ENCODE data around the gene SNRPB. TPM values are rescaled to one million over a fixed set of nuclear protein-coding genes. Genes with fewer than 3 reads are reported as not detected.

The SNRPB gene
- polyA plus RNA-seq, 3 donors = 136 to 213 (median 183) TPM

DNA sequence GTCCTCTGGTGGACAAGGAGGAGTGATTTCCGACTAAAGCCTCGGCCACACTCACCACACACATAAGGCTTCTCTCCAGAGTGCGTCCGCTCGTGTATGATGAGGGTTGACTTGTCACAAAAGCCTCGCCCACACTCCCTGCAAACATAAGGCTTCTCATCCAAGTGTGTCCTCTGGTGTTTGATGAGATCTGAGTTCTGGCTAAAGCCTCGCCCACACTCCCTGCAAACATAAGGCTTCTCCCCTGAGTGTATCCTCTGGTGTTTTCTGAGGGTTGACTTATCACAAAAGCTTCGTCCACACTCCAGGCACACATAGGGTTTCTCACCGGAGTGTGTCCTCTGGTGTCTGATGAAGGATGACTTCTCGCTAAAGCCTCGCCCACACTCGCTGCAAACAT, 12.9 kb upstream of the SNRPB start:
- no peak overlapping the region for H3K27ac Mint-ChIP-seq
- peaks cover 28 to 81% of the 10 kb centered on the region in 2 donors for H3K36me3 ChIP-seq (replicated peaks in 1 of 2; ENCODE audit: control insufficient read depth in 1 of 2, insufficient read depth in 2 of 2, low read length in 2 of 2)

DNA sequence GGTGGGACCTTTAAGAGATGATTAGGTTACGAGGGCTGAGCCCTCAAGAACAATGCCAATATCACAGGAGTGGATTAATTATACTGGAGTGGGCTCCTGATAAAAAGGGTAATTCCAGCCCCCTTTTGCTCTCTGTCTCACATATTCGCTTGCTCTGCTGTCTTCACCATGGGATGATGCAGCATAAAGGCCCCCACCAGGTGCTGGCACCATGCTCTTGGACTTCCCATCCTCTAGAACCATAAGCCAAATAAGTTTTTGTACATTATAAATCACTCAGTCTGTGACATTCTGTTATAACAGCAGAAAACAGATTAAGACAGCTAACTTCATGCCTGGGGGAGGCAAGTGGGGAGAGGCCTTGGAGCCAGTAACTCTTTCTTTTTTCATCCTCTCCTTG, 9.8 kb upstream of the SNRPB start:
- no CpG with 5 or more reads among the region's 2 CpGs for WGBS (ENCODE audit: insufficient coverage)
- Histone ChIP-seq H4K20me1 (ENCODE audit: insufficient read depth, low read length) (no peaks in the 10 kb centered on the region), H3K79me2 (ENCODE audit: insufficient read depth, low read length) (no peaks in the 10 kb centered on the region), H3K9me3 (replicated peaks in 1 of 2; ENCODE audit: control insufficient read depth in 1 of 2, insufficient read depth in 1 of 2, low read length in 2 of 2) (peaks cover 4 to 5% of the 10 kb centered on the region in 2 donors), H3K4me3 (replicated peaks in 1 of 3; ENCODE audit: low read depth in 2 of 3, low read length in 3 of 3) (no peak overlapping the region), H3K9ac (ENCODE audit: insufficient read depth, low read length, poor library complexity, severe bottlenecking) (no peak overlapping the region), H3K36me3 (replicated peaks in 1 of 2; ENCODE audit: control insufficient read depth in 1 of 2, insufficient read depth in 2 of 2, low read length in 2 of 2) (peaks cover 11 to 52% of the 10 kb centered on the region in 2 donors), H2AFZ (ENCODE audit: insufficient read depth, low read depth, low read length, poor library complexity, severe bottlenecking) (no peak overlapping the region), H3K4me1 (ENCODE audit: control insufficient read depth in 1 of 2, insufficient read depth in 2 of 2, low read length in 2 of 2) (no peaks in the 10 kb centered on the region), H3K27ac (ENCODE audit: low read depth in 1 of 2, low read length in 2 of 2) (no peak overlapping the region), H3K27me3 (ENCODE audit: control insufficient read depth in 2 of 2, insufficient read depth in 2 of 2, low read length in 2 of 2) (no peaks in the 10 kb centered on the region), H3K4me2 (replicated peaks; ENCODE audit: extremely low read depth, low read length, poor library complexity, severe bottlenecking) (no peak overlapping the region)
- TF ChIP-seq, protein P1, sequence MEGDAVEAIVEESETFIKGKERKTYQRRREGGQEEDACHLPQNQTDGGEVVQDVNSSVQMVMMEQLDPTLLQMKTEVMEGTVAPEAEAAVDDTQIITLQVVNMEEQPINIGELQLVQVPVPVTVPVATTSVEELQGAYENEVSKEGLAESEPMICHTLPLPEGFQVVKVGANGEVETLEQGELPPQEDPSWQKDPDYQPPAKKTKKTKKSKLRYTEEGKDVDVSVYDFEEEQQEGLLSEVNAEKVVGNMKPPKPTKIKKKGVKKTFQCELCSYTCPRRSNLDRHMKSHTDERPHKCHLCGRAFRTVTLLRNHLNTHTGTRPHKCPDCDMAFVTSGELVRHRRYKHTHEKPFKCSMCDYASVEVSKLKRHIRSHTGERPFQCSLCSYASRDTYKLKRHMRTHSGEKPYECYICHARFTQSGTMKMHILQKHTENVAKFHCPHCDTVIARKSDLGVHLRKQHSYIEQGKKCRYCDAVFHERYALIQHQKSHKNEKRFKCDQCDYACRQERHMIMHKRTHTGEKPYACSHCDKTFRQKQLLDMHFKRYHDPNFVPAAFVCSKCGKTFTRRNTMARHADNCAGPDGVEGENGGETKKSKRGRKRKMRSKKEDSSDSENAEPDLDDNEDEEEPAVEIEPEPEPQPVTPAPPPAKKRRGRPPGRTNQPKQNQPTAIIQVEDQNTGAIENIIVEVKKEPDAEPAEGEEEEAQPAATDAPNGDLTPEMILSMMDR (IDR thresholded peaks at IDR 0.05) = no peak
- no peak overlapping the region for H3K4me3 Mint-ChIP-seq
- DNase-seq = no peak
- no peaks in the 10 kb centered on the region for H3K4me1 Mint-ChIP-seq
- intact Hi-C loops (cut with micrococcal nuclease) = no loop called here
- H3K27me3 Mint-ChIP-seq (ENCODE audit: low read depth in 3 of 3) = peaks cover 0 to 1% (median 0%) of the 10 kb centered on the region in 3 donors
- H3K36me3 Mint-ChIP-seq = peaks cover 38 to 52% of the 10 kb centered on the region in 2 donors
- H3K27ac Mint-ChIP-seq = no peak overlapping the region
- H3K9me3 Mint-ChIP-seq = peaks cover 2 to 12% (median 8%) of the 10 kb centered on the region in 7 donors

More for the DNA sequence above, 12.9 kb upstream of the SNRPB start:
- TF ChIP-seq, protein P1 (IDR thresholded peaks at IDR 0.05) = no peak
- Mint-ChIP-seq H3K4me3 (no peak overlapping the region), H3K4me1 (no peaks in the 10 kb centered on the region), H3K9me3 (peaks cover 2 to 12% (median 8%) of the 10 kb centered on the region in 7 donors), H3K36me3 (peaks cover 56 to 65% of the 10 kb centered on the region in 2 donors), H3K27me3 (ENCODE audit: low read depth in 3 of 3) (peaks cover 0 to 1% (median 0%) of the 10 kb centered on the region in 3 donors)
- Histone ChIP-seq H3K9ac (ENCODE audit: insufficient read depth, low read length, poor library complexity, severe bottlenecking) (no peak overlapping the region), H3K27ac (ENCODE audit: low read depth in 1 of 2, low read length in 2 of 2) (no peak overlapping the region), H3K4me1 (ENCODE audit: control insufficient read depth in 1 of 2, insufficient read depth in 2 of 2, low read length in 2 of 2) (no peaks in the 10 kb centered on the region), H3K4me2 (replicated peaks; ENCODE audit: extremely low read depth, low read length, poor library complexity, severe bottlenecking) (no peak overlapping the region), H3K9me3 (replicated peaks in 1 of 2; ENCODE audit: control insufficient read depth in 1 of 2, insufficient read depth in 1 of 2, low read length in 2 of 2) (peaks cover 4 to 5% of the 10 kb centered on the region in 2 donors), H3K79me2 (ENCODE audit: insufficient read depth, low read length) (no peaks in the 10 kb centered on the region), H4K20me1 (ENCODE audit: insufficient read depth, low read length) (no peaks in the 10 kb centered on the region), H2AFZ (ENCODE audit: insufficient read depth, low read depth, low read length, poor library complexity, severe bottlenecking) (no peak overlapping the region), H3K27me3 (ENCODE audit: control insufficient read depth in 2 of 2, insufficient read depth in 2 of 2, low read length in 2 of 2) (no peaks in the 10 kb centered on the region), H3K4me3 (replicated peaks in 1 of 3; ENCODE audit: low read depth in 2 of 3, low read length in 3 of 3) (no peak overlapping the region)
- intact Hi-C loops (cut with micrococcal nuclease) = no loop called here
- DNase-seq = no peak
- 100% methylated on average over 5 of the region's 12 CpGs for WGBS (ENCODE audit: insufficient coverage)

Measured in CD14-positive monocyte (primary cell).